ENCODE data around the gene KEAP1. TPM values are rescaled to one million over a fixed set of nuclear protein-coding genes. Genes with fewer than 3 reads are reported as not detected.
"Not testable (repeated sequence)": the region's sequence is repeated elsewhere in the genome, so short reads cannot be mapped to it uniquely, and the experiment has no call there.

The KEAP1 gene
- total RNA-seq, 6 donors from 2014 or later = 34.6 to 85.1 (median 60.7) TPM

DNA sequence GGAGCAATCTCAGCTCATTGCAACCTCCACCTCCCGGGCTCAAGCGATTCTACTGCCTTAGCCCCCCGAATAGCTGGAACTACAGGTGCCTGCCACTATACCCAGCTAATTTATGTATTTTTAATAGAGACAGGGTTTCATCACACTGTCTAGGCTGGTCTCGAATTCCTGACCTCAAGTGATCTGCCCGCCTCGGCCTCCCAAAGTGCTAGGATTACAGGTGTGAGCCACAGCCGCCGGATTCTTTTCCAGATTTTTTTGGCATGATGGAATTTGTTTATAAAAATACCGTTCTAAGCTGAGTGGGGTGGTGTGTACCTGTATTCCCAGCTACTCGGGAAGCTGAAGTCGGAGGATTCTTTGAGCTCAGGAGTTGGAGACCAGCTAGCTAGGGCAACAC is 34.5 kb upstream of the KEAP1 start:
- TF ChIP-seq EP300 (IDR thresholded peaks at IDR 0.05) (no peak), POLR2A (IDR thresholded peaks at IDR 0.05) (no peak), POLR2AphosphoS5 (IDR thresholded peaks at IDR 0.05) (no peak)
- TF ChIP-seq, protein P1, sequence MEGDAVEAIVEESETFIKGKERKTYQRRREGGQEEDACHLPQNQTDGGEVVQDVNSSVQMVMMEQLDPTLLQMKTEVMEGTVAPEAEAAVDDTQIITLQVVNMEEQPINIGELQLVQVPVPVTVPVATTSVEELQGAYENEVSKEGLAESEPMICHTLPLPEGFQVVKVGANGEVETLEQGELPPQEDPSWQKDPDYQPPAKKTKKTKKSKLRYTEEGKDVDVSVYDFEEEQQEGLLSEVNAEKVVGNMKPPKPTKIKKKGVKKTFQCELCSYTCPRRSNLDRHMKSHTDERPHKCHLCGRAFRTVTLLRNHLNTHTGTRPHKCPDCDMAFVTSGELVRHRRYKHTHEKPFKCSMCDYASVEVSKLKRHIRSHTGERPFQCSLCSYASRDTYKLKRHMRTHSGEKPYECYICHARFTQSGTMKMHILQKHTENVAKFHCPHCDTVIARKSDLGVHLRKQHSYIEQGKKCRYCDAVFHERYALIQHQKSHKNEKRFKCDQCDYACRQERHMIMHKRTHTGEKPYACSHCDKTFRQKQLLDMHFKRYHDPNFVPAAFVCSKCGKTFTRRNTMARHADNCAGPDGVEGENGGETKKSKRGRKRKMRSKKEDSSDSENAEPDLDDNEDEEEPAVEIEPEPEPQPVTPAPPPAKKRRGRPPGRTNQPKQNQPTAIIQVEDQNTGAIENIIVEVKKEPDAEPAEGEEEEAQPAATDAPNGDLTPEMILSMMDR (IDR thresholded peaks at IDR 0.05) = no peak
- WGBS, 2 donors = 76 to 79% methylated on average over 11 of the region's 11 CpGs
- ATAC-seq (ENCODE audit: low FRiP score in 2 of 2) = no peak

DNA sequence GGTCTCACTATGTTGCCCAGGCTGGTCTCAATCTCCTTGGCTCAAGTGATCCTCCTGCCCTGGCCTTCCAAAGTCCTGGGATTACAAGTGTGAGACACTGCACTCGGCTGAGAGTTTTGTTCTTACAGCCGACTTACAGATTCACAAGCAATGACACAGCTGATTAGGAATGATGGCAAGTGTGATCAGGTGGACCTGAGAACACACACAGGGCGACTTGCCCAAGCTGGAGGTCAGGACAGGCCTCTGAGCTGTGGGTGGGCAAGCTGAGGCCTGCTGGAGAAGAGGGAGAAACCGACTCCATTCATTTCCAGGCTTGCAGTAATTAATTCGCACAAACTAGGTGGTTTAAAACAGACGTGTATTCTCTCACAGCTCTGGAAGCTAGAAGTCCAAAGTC is 32.5 kb upstream of the KEAP1 start:
- no peak overlapping the region for H3K27ac ChIP-seq
- H3K4me1 ChIP-seq = no peaks in the 10 kb centered on the region
- no peaks in the 10 kb centered on the region for H3K27me3 ChIP-seq
- ATAC-seq (ENCODE audit: low FRiP score in 2 of 2) (no peak), DNase-seq (no peak)
- WGBS, 2 donors = 71 to 81% methylated on average over 6 of the region's 6 CpGs
- TF ChIP-seq POLR2A (IDR thresholded peaks at IDR 0.05) (no peak), EP300 (IDR thresholded peaks at IDR 0.05) (no peak), POLR2AphosphoS5 (IDR thresholded peaks at IDR 0.05) (no peak)
- TF ChIP-seq, protein P1 (IDR thresholded peaks at IDR 0.05) = no peak
- no peaks in the 10 kb centered on the region for H3K9me3 ChIP-seq
- no peak overlapping the region for H3K4me3 ChIP-seq
- H3K36me3 ChIP-seq = no peaks in the 10 kb centered on the region

More for the DNA sequence above, 34.5 kb upstream of the KEAP1 start:
- Histone ChIP-seq H3K9me3 (no peaks in the 10 kb centered on the region), H3K27me3 (no peaks in the 10 kb centered on the region), H3K27ac (no peak overlapping the region), H3K36me3 (no peaks in the 10 kb centered on the region), H3K4me3 (no peak overlapping the region), H3K4me1 (no peaks in the 10 kb centered on the region)
- no peak for DNase-seq

DNA sequence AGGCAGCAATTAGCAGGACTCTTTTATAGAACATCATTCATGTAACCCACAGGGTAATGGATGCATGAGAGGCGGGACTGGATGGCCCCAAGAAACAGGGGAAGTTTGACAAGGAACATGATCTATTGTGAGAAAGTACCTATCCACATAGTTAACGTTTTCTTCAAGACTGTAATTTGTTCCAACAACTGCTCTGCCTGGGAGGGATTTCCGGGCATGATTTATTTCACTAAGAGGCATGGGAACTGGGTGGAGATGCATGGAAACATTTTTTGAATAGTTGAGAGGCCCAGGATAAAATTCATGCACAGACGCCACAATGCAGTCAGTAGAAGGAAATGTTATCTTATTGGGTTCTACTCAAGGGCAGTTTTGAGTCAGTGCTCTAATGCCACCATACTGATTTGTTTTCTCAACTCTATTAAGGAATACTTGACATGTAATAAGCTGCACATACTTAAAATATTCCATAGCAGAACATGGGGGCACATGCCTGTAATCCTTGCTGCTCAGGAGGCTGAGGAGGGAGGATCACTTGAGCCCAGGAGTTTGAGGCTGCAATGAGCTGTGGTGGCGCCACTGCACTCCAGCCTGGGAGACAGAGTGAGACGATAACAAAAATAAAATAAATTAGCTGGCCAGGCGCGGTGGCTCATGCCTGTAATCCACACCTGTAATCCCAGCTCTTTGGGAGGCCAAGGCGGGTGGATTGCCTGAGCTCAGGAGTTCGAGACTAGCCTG is 30.7 kb upstream of the KEAP1 start:
- Histone ChIP-seq H3K27ac (no peak overlapping the region), H3K27me3 (no peaks in the 10 kb centered on the region), H3K9me3 (no peaks in the 10 kb centered on the region), H3K4me1 (no peaks in the 10 kb centered on the region), H3K36me3 (no peaks in the 10 kb centered on the region), H3K4me3 (no peak overlapping the region)
- DNase-seq (no peak), ATAC-seq (ENCODE audit: low FRiP score in 2 of 2) (no peak)
- WGBS, 2 donors = 65 to 69% methylated on average over 10 of the region's 10 CpGs
- no peak for TF ChIP-seq POLR2AphosphoS5 (IDR thresholded peaks at IDR 0.05)
- no peak for TF ChIP-seq POLR2A (IDR thresholded peaks at IDR 0.05)
- TF ChIP-seq, protein P1 (IDR thresholded peaks at IDR 0.05) = no peak
- TF ChIP-seq EP300 (IDR thresholded peaks at IDR 0.05) = no peak

DNA sequence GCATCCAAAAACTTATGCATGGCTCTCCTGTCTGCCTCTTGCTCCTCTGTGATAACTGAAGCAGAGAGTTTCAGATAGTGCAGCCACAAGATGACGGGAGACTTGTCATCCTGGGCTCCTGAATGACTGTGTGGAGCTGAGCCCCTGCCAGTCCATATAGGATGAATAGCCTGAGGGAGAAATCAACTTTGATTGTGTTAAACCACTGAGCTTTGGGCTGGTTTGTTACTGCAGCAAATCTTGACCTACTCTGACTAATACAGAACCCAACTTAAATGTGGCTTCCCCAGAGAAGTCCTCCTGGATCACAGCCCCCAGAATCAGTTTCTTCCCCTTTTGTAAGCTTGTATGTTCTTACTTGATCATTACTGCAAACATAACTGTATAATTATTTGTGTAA is 29.3 kb upstream of the KEAP1 start:
- 86 to 90% methylated on average over 1 of the region's 1 CpG for WGBS, 2 donors
- no peak for DNase-seq
- no peaks in the 10 kb centered on the region for H3K36me3 ChIP-seq
- TF ChIP-seq EP300 (IDR thresholded peaks at IDR 0.05) (no peak), POLR2AphosphoS5 (IDR thresholded peaks at IDR 0.05) (no peak), POLR2A (IDR thresholded peaks at IDR 0.05) (no peak)
- TF ChIP-seq, protein P1 (IDR thresholded peaks at IDR 0.05) = no peak
- no peaks in the 10 kb centered on the region for H3K4me1 ChIP-seq
- no peaks in the 10 kb centered on the region for H3K27me3 ChIP-seq
- no peaks in the 10 kb centered on the region for H3K9me3 ChIP-seq
- H3K4me3 ChIP-seq = no peak overlapping the region
- ATAC-seq (ENCODE audit: low FRiP score in 2 of 2) = no peak
- H3K27ac ChIP-seq = no peak overlapping the region

DNA sequence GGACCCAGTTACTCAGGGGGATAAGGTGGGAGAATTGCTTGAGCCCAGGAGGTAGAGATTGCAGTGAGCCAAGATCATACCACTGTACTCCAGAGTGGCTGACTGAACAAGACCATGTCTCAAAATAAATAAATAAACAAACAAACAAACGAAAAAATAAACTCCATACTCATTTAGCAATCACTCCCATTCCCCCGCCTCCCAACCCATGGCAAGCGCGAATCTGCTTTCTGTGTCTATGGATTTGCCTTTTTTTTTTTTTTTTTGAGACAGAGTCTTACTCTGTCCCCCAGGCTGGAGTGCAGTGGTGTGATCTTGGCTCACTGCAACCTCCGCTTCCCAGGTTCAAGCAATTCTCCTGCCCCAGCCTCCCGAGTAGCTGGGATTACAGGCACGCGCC is 23.7 kb upstream of the KEAP1 start:
- ATAC-seq (ENCODE audit: low FRiP score in 2 of 2); H3K27me3 ChIP-seq; H3K9me3 ChIP-seq; DNase-seq; H3K27ac ChIP-seq; H3K4me3 ChIP-seq; H3K36me3 ChIP-seq; H3K4me1 ChIP-seq: not testable (repeated sequence)
- 89% methylated on average over 8 of the region's 8 CpGs for WGBS, 2 donors

All from upper lobe of left lung (tissue), 6 donors.